C4-2B (cell line): ENCODE data around the gene SLC28A1.

ENCODE experiments used
- H3K27ac ChIP-seq: fragments of 450-650 bp; 2 replicates; pipeline ENCODE4 v1.5.1; 2017
- ZFX ChIP-seq: fragments of 450-650 bp; IDR thresholded peaks from 2 replicates; pipeline ENCODE4 v1.6.1; 2017
- TF ChIP-seq, protein P1 (sequence below): fragments of 450-650 bp; conservative IDR thresholded peaks from 2 replicates; pipeline ENCODE4 v1.5.1; 2017; ENCODE audit warnings: mild to moderate bottlenecking

The SLC28A1 gene

DNA sequence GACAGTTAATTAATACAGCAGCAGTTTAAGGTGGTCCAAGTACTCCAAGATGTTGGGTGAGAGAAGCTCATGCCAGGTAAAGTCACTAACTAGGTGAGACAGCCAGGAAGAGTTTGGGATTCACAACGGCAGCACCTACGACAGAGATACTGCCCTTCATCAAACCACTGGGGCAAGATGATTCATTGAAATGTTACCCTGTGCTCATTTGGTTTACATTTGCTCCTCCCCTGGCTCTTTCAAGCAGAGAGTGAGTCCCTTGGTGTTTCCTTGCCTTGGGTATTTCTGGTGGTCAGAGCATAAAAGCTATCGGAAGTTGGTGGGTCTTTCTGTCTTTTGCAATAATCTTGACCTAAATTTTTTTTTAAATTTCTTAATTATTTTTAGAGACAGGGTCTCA, 77.2 kb downstream of the SLC28A1 start:
- no peak overlapping the region for H3K27ac ChIP-seq
- no peak for TF ChIP-seq ZFX
- TF ChIP-seq, protein P1, sequence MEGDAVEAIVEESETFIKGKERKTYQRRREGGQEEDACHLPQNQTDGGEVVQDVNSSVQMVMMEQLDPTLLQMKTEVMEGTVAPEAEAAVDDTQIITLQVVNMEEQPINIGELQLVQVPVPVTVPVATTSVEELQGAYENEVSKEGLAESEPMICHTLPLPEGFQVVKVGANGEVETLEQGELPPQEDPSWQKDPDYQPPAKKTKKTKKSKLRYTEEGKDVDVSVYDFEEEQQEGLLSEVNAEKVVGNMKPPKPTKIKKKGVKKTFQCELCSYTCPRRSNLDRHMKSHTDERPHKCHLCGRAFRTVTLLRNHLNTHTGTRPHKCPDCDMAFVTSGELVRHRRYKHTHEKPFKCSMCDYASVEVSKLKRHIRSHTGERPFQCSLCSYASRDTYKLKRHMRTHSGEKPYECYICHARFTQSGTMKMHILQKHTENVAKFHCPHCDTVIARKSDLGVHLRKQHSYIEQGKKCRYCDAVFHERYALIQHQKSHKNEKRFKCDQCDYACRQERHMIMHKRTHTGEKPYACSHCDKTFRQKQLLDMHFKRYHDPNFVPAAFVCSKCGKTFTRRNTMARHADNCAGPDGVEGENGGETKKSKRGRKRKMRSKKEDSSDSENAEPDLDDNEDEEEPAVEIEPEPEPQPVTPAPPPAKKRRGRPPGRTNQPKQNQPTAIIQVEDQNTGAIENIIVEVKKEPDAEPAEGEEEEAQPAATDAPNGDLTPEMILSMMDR = no peak

DNA sequence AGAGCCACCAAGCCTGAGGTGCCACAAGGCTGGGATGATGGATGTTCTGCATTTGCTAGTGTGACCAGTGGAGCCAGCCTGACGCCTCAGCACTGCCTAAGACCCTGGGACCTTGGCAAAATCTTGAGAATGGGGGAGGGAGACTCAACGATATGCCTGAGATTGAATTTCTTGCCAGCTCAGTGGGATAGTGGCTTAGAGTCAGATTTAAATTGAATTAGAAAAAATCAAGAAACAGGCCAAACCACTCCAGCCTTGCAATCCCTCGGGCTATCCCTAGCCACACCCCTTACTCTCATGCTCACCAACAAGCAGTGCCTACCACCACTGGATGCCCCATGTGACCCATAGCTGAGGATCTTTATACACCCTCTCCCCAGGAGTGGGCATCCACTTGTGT, 78.5 kb downstream of the SLC28A1 start:
- no peak for TF ChIP-seq ZFX
- TF ChIP-seq, protein P1 = no peak

DNA sequence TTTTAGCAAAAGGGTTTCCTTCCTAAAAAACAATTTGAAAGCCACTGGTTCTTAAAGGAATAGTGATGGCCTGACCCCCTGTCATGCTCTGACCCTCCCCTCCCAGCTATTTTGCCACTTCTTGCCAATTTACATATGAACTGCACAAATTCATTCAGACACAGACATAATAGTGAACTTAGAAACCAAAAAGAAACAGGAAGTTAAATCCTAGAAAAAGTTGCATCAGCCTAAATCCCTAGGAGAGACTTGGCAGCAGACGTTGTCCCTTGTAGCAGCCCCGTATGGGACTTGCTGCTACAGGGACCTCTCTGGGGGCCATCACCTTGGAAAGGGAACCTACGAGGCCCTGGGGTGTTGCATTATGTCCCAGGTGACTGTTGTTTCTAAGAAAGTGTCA, 82.9 kb downstream of the SLC28A1 start:
- no peak overlapping the region for H3K27ac ChIP-seq
- no peak for TF ChIP-seq ZFX
- TF ChIP-seq, protein P1 = no peak

More for the DNA sequence above, 78.5 kb downstream of the SLC28A1 start:
- H3K27ac ChIP-seq = no peak overlapping the region

DNA sequence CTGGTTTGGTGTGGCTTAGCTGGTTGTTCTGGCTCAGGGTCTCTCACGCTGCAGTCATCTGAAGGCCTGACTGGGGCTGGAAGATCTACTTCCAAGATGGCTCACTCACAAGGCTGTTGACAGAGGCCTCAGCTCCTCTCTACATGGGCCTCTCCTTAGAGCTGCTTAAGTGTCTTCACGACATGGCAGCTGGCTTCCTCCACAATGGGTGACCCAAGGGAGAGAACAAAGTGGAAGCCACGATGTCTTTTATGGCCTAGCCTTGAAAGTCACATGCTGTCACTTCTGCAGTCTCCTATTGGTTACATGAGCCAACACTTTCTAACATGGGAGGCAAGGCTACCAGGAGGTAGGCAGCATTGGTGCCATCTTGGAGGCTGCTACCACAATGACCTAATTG, 83.8 kb downstream of the SLC28A1 start:
- TF ChIP-seq, protein P1 = no peak
- TF ChIP-seq ZFX = no peak
- no peak overlapping the region for H3K27ac ChIP-seq

DNA sequence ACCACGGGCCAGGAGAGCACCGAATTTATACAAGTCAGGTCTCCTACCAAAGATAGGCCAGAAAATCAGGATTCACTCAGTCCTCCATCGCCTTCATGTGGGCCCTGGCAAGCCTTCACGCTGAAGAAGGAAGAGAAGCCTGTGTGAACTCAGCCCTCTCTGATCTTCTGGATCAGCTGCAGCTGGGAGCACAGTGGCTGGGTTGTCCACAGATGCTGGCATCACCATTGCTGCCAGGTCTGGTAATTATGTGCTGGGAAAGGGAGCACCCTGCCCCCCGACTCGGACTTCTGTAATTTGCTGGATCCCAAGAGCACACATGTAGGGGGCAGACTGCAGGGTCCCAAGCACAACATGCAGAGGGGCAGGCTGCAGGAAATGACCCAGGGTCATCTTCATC, 84.8 kb downstream of the SLC28A1 start:
- no peak overlapping the region for H3K27ac ChIP-seq
- TF ChIP-seq, protein P1 = no peak
- no peak for TF ChIP-seq ZFX

DNA sequence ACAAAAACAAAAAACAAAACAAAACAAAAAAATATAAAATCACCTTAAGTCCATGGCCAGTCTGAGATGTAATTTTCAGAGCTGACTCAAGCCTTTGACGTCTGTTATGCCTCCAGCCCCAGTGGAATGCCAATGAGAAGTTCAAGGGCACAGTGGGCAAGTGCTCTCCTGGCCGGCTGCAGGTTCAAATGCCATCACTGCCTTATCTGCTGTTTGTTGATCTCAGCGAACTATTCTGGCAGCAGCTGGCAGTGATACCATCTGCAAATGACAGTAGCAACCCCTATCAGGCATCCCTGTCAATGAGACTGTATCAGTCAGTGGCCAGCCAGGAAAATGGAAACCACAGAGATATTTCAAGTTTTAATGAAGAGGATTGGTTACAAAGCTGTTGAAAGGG, 86.4 kb downstream of the SLC28A1 start:
- H3K27ac ChIP-seq = no peak overlapping the region
- no peak for TF ChIP-seq ZFX
- TF ChIP-seq, protein P1 = no peak

DNA sequence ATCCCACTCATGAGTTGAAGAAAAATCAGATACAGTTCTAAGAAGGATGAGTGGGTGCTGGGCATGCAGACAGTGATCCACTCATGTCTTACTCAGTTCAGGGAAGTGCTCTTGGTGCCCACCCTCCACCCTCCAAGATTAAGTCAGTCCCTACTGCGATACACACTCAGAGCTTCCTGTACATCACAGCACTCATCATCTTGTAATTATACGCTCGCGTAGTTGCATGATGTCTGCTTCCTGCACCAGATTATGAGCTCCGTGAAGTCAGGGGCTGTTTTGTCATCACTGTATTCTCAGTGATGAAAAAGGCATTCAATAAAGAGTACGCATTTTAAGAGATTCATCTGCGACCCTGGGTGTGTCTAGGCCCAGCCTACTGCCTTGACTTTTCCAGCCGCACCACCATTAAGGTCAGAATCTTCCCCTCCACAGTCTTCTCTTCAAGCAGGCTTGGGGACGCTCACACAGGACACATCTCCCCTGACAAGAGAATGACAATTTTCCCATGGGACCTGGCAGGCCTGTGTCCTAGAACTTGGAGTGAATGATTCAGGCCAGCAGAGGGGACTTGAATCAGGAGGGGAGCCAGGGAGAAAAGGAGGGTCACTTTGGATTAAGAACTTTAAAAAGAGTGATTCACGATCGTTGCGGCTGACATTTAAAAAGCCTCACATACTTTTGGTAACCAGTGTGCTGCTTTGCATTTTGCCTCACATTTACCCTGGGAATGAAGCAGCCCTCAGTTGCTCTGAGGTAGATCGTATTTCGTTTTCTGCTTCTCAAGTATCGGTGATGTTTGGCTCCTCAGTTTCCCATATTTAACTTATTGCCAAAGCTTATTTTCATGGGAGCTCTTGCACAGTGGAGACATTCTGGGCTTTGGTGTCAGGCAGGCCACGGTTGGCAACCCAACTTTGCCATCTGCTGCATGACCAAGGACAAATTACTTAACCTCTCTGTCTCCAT, 89.3 kb downstream of the SLC28A1 start:
- TF ChIP-seq ZFX = no peak
- TF ChIP-seq, protein P1 = no peak
- no peak overlapping the region for H3K27ac ChIP-seq
